Omental fat pad (tissue), 4 donors: ENCODE data around the gene SLC66A3. TPM values are rescaled to one million over a fixed set of nuclear protein-coding genes. Genes with fewer than 3 reads are reported as not detected.

Experiments used
- ATAC-seq: fragments of 150-250 bp; one replicate; pipeline ENCODE4 v1.9.1; 2016; ENCODE audit warnings: mild to moderate bottlenecking, moderate library complexity; ENCODE audit not compliant: low FRiP score
- DNase-seq: peaks from one replicate; pipeline ENCODE4 v3.0.0-alpha.2; 2019; ENCODE audit warnings: low spot score
- total RNA-seq, 4 donors: library from RNA; depleted of rRNA; stranded (reverse); fragments of >200 nt; gene quantifications; one replicate each; pipeline ENCODE4 v1.1.0, GENCODE V29; 2016
- TF ChIP-seq, protein P1 (sequence below), 3 donors: fragments of 450-650 bp; IDR thresholded peaks; one replicate each; pipeline ENCODE4 v1.5.1; 2016 to 2017; ENCODE audit warnings: antibody characterized with exemption in 3 of 3, mild to moderate bottlenecking in 3 of 3, moderate library complexity in 2 of 3

Gene SLC66A3
- total RNA-seq, 4 donors from 2014 or later, result 32.5 to 68.7 (median 59.0) TPM

DNA sequence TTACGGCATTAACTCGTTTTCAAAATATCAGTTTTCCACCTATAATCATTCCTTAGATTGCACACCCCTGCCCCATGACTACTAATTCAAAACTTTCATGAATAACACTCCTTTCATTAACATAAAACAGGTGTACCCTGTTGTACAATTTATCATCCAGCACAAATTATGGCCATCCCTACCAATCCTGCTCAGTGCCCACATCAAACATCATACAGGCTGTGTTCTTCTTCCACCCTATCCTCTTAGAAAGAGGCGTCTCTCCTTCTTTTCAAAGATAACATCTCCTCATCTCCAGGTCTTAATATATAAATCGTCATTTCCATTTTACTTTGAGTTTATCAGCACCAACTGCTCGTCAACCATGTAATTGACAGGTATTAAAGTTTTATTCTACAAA, 67.6 kb downstream of the SLC66A3 start:
- TF ChIP-seq, protein P1, sequence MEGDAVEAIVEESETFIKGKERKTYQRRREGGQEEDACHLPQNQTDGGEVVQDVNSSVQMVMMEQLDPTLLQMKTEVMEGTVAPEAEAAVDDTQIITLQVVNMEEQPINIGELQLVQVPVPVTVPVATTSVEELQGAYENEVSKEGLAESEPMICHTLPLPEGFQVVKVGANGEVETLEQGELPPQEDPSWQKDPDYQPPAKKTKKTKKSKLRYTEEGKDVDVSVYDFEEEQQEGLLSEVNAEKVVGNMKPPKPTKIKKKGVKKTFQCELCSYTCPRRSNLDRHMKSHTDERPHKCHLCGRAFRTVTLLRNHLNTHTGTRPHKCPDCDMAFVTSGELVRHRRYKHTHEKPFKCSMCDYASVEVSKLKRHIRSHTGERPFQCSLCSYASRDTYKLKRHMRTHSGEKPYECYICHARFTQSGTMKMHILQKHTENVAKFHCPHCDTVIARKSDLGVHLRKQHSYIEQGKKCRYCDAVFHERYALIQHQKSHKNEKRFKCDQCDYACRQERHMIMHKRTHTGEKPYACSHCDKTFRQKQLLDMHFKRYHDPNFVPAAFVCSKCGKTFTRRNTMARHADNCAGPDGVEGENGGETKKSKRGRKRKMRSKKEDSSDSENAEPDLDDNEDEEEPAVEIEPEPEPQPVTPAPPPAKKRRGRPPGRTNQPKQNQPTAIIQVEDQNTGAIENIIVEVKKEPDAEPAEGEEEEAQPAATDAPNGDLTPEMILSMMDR (IDR thresholded peaks at IDR 0.05), result no peak
- ATAC-seq (no peak), DNase-seq (no peak)

DNA sequence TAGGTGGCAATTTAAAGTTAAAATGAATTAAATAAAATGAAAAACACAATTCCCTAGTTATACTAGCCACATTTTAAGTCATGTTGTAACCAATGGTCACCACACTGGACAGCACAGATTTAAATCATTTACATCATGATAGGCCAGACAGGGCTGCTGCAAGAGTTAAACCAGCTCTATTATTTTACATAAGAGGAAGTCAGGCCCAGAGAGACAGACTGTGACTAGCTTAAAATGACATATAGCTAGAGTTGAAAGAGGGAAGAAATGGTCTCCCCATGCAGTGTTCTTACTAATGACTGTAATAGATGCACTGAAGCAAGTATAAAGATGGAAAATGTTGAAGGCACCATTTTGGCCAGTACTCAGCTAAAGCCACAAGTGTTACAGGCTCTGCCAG, 69.6 kb downstream of the SLC66A3 start:
- no peak for ATAC-seq
- TF ChIP-seq, protein P1 (IDR thresholded peaks at IDR 0.05), result no peak
- DNase-seq, result no peak

DNA sequence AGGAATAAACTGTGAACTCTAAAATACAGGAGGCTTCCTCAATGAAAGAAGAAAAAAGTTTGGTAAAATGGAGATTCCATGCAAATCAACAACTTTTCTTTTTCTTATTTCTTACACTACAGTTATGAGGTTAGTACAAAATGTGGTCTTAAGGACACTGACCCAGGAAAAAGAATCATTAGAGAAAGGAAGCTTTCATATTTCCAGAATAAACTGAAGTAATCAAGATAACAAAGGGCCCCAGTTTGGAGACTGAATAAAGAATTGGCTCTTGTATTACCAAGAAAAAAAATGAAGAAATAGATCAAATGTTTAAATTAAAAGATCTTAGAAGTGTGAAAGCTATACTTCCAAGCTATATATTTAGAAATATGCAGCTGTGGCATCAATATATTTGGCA, 72.3 kb downstream of the SLC66A3 start:
- TF ChIP-seq, protein P1 (IDR thresholded peaks at IDR 0.05), result no peak
- ATAC-seq (no peak), DNase-seq (no peak)

Other genes starting within 250 kb of the SLC66A3 start
- under 1 TPM in 1 of 4 donors, not detected in 3; 0.79 TPM for gene KCNF1, start 243.5 kb upstream of the SLC66A3 start, total RNA-seq
- 100 to 1,000 TPM; 110 to 197 (median 155) TPM for gene ROCK2, start 189.2 kb downstream of the SLC66A3 start, total RNA-seq